IPS DF 6.9 (cell line): ENCODE measurements around the gene CHD6.

Source experiments
- DNase-seq: peaks from one replicate; pipeline ENCODE4 v3.0.0-alpha.2; 2013; ENCODE audit warnings: low read depth, low spot score
- H3K27ac ChIP-seq: one replicate; pipeline ENCODE4 v1.5.1; 2013; ENCODE audit warnings: low read length, control low read depth
- H3K27me3 ChIP-seq: 2 replicates; pipeline ENCODE4 v1.6.1; 2013; ENCODE audit warnings: mild to moderate bottlenecking, low read length; ENCODE audit not compliant: control insufficient read depth, insufficient read depth
- H3K36me3 ChIP-seq: 2 replicates; pipeline ENCODE4 v1.6.1; 2013; ENCODE audit warnings: low read length; ENCODE audit not compliant: control insufficient read depth, insufficient read depth
- H3K4me1 ChIP-seq: 2 replicates; pipeline ENCODE4 v1.6.1; 2013; ENCODE audit warnings: low read length; ENCODE audit not compliant: control insufficient read depth, insufficient read depth
- H3K4me3 ChIP-seq: 2 replicates; pipeline ENCODE4 v1.5.1; 2013; ENCODE audit warnings: mild to moderate bottlenecking, low read length
- H3K9me3 ChIP-seq: 2 replicates; pipeline ENCODE4 v1.6.1; 2013; ENCODE audit warnings: low read length, inconsistent platforms; ENCODE audit not compliant: control insufficient read depth, insufficient read depth
- WGBS: extraction: QIAGEN DNeasy Blood & Tissue Kit; methylation state at CpG from one replicate; pipeline ENCODE4 v1.1.7; 2013; ENCODE audit warnings: mixed read lengths, missing lambda C conversion rate; ENCODE audit not compliant: insufficient read length, insufficient coverage; 5-methylcytosine and 5-hydroxymethylcytosine counted together

The CHD6 gene

GRCh38 chr20:41617902-41618806, at the start of gene CHD6:
CHD6 (minus strand) TSS chr20:41618377; CDS start chr20:41551337, 67,040 bp downstream.
- WGBS, result no CpG with 5 or more reads among the region's 102 CpGs

GRCh38 chr20:41664584-41664983, 46.4 kb upstream of the CHD6 start:
- no peaks in the 10 kb centered on the region for H3K27me3 ChIP-seq
- H3K9me3 ChIP-seq, result no peaks in the 10 kb centered on the region
- no peak overlapping the region for H3K4me3 ChIP-seq
- no peak for DNase-seq
- H3K27ac ChIP-seq, result no peak overlapping the region
- WGBS, result no CpG with 5 or more reads among the region's 5 CpGs
- H3K4me1 ChIP-seq, result no peaks in the 10 kb centered on the region
- H3K36me3 ChIP-seq, result no peaks in the 10 kb centered on the region

More at GRCh38 chr20:41617902-41618806, at the start of gene CHD6:
- Histone ChIP-seq H3K4me1 (peaks cover 2% of the 10 kb centered on the region; the same call in 1 of the 2 replicates), H3K36me3 (no peaks in the 10 kb centered on the region), H3K27me3 (no peaks in the 10 kb centered on the region), H3K9me3 (no peaks in the 10 kb centered on the region), H3K27ac (no peak within 1 kb of the TSS), H3K4me3 (peak within 1 kb of the TSS; percentile 74)
- peak; percentile 98 for DNase-seq

DNA sequence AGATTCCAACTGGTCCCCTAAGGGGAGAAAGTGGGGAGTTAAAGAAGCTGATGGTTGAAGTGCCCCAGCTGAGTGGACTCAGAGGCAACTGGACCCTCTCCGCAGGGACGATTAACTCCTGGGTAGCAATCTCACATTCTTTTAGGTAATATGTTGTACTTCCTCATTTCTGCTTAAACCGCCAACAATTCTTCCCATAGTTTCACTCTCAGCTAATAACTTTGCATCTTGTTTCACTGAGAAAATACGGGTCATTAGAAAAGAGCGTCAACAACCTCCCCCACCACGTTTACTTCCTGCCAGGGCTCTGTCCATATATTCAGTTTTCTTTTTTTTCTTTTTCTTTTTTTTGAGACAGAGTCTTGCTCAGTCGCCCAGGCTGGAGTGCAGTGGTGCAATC, 39.5 kb upstream of the CHD6 start:
- H3K36me3 ChIP-seq, result no peaks in the 10 kb centered on the region
- H3K4me3 ChIP-seq, result no peak overlapping the region
- WGBS, result no CpG with 5 or more reads among the region's 7 CpGs
- no peaks in the 10 kb centered on the region for H3K27me3 ChIP-seq
- no peak for DNase-seq
- H3K4me1 ChIP-seq, result no peaks in the 10 kb centered on the region
- no peak overlapping the region for H3K27ac ChIP-seq
- H3K9me3 ChIP-seq, result no peaks in the 10 kb centered on the region

GRCh38 chr20:41655962-41656618, 37.9 kb upstream of the CHD6 start:
- no peak for DNase-seq
- no peaks in the 10 kb centered on the region for H3K9me3 ChIP-seq
- H3K27ac ChIP-seq, result no peak overlapping the region
- WGBS, result no CpG with 5 or more reads among the region's 3 CpGs
- no peaks in the 10 kb centered on the region for H3K36me3 ChIP-seq
- H3K4me3 ChIP-seq, result no peak overlapping the region
- H3K27me3 ChIP-seq, result no peaks in the 10 kb centered on the region
- H3K4me1 ChIP-seq, result no peaks in the 10 kb centered on the region

- Histone ChIP-seq H3K27ac (no peak overlapping the region), H3K36me3 (no peaks in the 10 kb centered on the region), H3K27me3 (no peaks in the 10 kb centered on the region), H3K4me1 (peaks cover 2% of the 10 kb centered on the region; the same call in 1 of the 2 replicates), H3K9me3 (no peaks in the 10 kb centered on the region), H3K4me3 (no peak overlapping the region)
- DNase-seq, result no peak
- WGBS, result no CpG with 5 or more reads among the region's 1 CpG
Observed at GRCh38 chr20:41654884-41655283, 36.7 kb upstream of the CHD6 start.

DNA sequence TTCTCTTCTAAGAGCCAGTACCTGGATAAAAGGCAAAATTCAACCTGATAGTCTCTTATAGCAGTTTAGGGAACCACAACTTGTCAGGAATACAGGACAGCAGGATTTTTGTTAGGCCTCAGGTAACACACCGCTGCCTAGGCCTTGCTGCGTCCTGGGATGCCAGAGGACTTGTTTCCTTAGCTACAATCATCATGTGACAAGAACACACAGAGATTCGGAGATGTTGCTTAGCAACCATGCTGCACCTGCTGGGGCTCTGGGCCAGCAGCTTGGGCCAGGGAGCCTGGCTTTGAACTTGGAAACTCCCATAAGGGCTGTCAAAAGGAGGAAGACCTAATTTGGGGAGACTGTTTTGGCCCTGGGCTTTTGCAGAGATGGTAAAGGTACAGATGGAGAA, 36.1 kb upstream of the CHD6 start:
- no CpG with 5 or more reads among the region's 3 CpGs for WGBS
- H3K9me3 ChIP-seq, result no peaks in the 10 kb centered on the region
- no peak for DNase-seq
- peaks cover 2% of the 10 kb centered on the region; the same call in 1 of the 2 replicates for H3K4me1 ChIP-seq
- H3K27me3 ChIP-seq, result no peaks in the 10 kb centered on the region
- no peak overlapping the region for H3K27ac ChIP-seq
- no peaks in the 10 kb centered on the region for H3K36me3 ChIP-seq
- H3K4me3 ChIP-seq, result no peak overlapping the region

GRCh38 chr20:41650231-41650948, 32.2 kb upstream of the CHD6 start:
- WGBS, result no CpG with 5 or more reads among the region's 1 CpG
- no peaks in the 10 kb centered on the region for H3K36me3 ChIP-seq
- H3K9me3 ChIP-seq, result no peaks in the 10 kb centered on the region
- H3K4me3 ChIP-seq, result no peak overlapping the region
- H3K27me3 ChIP-seq, result no peaks in the 10 kb centered on the region
- no peak overlapping the region for H3K27ac ChIP-seq
- no peak for DNase-seq
- H3K4me1 ChIP-seq, result peaks cover 2% of the 10 kb centered on the region; the same call in 1 of the 2 replicates

- H3K4me3 ChIP-seq, result no peak overlapping the region
- H3K36me3 ChIP-seq, result no peaks in the 10 kb centered on the region
- no peaks in the 10 kb centered on the region for H3K9me3 ChIP-seq
- peaks cover 2% of the 10 kb centered on the region; the same call in 1 of the 2 replicates for H3K4me1 ChIP-seq
- no peak for DNase-seq
- H3K27ac ChIP-seq, result no peak overlapping the region
- H3K27me3 ChIP-seq, result no peaks in the 10 kb centered on the region
- WGBS, result no CpG with 5 or more reads among the region's 3 CpGs
Observed at GRCh38 chr20:41649489-41649888, 31.3 kb upstream of the CHD6 start.

DNA sequence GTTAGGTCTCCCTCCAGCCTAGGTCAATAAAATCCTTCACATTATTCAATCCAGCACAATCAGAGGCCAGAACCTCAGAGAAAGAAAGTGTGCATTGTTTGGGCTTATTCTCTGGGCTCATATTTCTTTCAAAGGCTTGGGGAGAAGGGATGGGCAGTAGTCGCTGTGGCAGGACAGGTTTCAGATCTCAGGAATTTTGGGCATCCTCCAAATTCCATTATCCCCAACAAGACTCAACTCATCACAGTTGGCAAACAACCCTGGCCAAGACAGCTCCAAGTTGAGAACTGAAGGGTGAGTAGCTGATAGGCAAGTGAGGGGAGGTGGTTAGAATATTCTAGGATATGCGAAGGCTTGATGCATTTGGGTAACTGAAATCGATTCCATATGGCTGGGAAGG, 27.2 kb upstream of the CHD6 start:
- Histone ChIP-seq H3K4me3 (no peak overlapping the region), H3K4me1 (peaks cover 1% of the 10 kb centered on the region; the same call in 1 of the 2 replicates), H3K27ac (no peak overlapping the region), H3K9me3 (no peaks in the 10 kb centered on the region), H3K27me3 (no peaks in the 10 kb centered on the region), H3K36me3 (no peaks in the 10 kb centered on the region)
- WGBS, result no CpG with 5 or more reads among the region's 3 CpGs
- no peak for DNase-seq

DNA sequence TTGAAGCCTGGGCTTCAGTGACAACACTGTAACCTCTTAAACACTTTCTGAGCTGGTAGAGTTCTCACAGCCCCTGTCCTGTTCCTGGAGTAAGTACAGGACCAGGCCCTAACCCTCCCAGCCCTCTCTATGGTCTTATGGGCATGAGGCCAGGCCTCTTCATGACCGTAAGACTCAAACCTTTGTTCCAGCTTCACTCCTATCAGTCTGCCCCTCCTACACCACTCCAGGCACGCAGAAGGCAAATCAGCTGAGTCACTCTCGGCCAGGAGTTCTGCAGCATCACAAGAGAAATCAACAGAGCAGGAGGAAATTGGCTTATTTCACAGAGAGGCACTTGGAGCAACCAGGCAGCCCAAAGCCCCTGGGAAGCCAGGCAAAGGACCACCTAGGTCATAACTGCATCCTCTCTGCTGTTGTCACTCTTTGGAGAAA, 25.3 kb upstream of the CHD6 start:
- Histone ChIP-seq H3K27ac (no peak overlapping the region), H3K4me3 (no peak overlapping the region), H3K9me3 (no peaks in the 10 kb centered on the region), H3K27me3 (no peaks in the 10 kb centered on the region), H3K4me1 (no peaks in the 10 kb centered on the region), H3K36me3 (no peaks in the 10 kb centered on the region)
- DNase-seq, result no peak
- no CpG with 5 or more reads among the region's 3 CpGs for WGBS
